GM21381 (cell line): ENCODE results near the gene NPBWR2.

ENCODE experiments used
- ATAC-seq: cut with Tn5 transposase; IDR thresholded peaks from one replicate; pipeline ENCODE4 v1.9.1; 2021; ENCODE audit warnings: mild to moderate bottlenecking, moderate library complexity; ENCODE audit not compliant: unreplicated experiment

Gene NPBWR2, protein sequence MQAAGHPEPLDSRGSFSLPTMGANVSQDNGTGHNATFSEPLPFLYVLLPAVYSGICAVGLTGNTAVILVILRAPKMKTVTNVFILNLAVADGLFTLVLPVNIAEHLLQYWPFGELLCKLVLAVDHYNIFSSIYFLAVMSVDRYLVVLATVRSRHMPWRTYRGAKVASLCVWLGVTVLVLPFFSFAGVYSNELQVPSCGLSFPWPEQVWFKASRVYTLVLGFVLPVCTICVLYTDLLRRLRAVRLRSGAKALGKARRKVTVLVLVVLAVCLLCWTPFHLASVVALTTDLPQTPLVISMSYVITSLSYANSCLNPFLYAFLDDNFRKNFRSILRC

DNA sequence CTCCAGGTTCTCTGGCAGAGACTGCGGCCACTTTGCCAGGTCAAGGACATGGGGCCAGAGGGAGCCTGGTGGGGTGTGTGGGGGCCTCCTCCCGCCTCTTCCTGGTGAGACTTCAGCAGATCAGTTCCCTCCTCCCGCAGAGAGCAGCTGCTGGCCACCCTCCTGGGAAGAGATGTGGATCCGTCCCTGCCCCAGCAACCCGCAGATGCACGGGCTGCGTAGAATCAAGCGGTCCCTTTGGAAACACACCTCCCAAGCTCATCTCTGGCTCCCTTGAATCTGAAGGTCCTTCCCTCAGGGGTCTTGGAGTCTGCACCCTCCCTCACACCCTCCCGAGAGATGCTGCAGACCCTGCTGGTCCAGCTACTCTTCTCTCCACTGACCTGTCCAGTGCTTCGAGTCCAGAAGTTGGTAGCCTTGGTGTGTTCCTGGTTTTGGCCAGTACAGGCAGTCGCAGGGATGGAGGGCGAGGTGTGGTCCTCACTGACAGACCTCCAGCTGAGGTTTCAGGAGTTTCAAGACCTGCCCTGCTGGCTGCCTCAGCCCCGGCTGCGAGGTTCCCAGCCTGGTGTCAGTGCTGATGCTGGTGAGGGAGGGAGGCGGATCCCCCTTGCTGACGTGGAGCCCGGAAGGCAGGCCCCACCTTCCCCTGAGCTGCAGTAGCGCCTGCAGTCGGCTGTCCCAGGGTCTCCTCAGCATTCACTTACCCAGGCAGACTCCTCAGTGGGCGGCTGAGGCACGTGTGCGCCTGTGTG lies at the start of gene NPBWR2:
Gene NPBWR2, minus strand, starts transcription at position 585 of the 755 bp plus-strand sequence. CDS start 734 bp downstream, outside the sequence.
- no peak for ATAC-seq

DNA sequence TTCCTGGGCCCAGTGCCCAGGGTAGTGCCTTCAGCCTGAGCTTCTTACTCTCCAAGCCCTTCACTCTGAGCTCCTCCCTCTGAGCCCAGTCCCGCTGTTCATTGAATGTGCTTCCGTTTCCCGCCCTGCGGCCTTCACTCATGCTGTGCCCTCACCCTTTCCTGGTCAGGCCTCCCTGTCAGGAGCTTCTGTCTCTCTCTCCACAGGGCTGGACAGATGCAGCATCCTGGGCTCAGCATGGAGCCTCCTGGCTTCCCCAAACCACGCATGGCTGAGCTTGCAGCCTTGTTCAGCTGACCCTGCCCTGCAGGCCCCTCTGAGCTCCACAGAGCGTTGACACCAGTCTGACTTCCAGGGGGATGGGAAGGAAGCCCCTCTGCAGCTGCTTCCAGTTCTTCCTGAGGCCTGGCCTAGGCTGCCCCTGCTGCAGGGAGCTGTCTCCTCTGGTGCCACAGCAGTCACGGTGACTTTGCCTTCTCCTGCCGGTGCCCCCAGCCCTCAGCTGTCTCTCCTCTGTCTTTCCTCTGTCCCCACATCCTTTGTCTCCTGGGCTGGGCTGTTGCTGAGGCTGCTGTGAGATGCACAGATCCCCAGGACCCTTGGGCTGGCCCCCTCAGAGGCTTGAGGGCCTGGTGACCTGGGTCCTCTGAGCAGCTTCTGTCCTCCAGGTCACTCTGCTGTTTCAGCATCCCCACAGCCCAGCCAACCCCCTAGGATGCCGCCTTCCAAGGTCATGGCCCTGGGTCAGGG lies 48.9 kb upstream of the NPBWR2 start:
- no peak for ATAC-seq

DNA sequence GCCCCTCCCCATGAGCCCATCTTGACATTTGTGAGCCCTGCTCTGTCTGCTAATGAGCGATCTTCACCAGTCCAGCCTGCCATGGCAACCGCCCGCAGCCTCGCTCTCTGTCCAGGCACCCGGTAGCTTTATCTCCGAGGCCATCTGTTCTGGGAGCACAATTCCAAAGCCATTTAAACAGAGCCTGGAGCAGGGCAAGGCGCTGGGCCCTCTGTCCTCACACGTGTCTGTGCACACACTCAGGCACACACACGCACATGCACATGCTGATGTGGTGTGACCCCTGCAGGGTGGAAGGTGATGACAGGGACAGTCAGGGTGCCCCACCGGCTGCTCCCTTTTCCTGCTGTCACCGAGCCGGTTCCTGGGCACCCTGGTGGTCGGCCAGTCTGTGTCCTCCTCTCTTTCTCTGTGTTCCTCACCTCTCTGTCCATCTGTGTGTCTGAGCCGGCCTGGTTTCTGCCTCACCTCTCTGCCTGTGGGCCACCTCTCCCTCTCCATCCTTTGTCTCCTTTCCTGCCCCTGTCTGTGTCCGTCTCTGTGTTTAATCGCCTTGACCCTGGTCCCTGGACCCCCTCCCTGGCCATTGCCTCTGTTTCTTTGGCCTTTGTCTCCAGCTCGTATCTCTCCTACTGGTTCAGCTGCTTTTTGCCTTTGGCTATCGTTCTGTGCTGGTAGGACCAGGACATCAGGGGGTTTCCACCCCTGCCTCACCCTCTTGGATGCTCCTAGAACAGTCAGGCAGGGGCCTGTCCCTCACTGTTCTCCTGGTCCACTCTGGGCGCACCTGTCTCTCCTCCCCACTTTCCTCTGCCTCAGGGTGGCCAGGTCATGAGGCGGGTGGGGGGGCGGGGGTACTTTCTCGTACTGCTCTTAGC lies 48.1 kb upstream of the NPBWR2 start:
- ATAC-seq: no peak

DNA sequence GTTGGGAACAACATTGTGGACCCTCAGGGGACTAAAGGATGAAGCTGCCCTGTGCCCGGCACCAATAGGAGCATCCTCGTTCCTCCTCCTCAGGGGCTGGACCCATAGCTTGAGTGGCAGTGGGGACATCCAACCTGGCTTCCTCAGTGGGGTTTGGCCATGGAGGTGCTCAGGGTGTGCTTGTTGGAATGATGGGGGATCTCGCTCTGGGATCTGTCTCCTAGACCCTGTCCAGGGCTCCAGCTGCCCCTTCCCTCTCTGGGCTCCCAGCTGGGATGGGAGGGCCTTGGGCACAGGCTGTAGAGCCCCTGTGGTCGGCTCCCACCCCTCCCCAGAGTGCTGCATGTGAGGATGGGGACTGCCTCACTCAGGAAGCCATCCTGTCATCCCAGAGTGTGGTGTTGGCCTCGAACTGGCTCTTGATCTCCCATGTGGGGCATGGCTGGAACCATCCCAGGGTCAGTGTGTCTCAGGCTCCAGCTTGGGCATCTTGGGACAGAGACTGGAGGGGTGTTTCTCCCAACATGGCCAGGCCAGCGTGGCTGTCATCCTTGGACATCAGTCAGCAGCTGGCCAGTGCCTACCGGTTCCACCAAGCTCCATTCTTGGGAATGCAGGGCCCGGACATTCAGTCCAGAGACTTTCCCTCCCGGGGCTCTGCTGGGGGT lies 47.4 kb upstream of the NPBWR2 start:
- ATAC-seq: no peak

DNA sequence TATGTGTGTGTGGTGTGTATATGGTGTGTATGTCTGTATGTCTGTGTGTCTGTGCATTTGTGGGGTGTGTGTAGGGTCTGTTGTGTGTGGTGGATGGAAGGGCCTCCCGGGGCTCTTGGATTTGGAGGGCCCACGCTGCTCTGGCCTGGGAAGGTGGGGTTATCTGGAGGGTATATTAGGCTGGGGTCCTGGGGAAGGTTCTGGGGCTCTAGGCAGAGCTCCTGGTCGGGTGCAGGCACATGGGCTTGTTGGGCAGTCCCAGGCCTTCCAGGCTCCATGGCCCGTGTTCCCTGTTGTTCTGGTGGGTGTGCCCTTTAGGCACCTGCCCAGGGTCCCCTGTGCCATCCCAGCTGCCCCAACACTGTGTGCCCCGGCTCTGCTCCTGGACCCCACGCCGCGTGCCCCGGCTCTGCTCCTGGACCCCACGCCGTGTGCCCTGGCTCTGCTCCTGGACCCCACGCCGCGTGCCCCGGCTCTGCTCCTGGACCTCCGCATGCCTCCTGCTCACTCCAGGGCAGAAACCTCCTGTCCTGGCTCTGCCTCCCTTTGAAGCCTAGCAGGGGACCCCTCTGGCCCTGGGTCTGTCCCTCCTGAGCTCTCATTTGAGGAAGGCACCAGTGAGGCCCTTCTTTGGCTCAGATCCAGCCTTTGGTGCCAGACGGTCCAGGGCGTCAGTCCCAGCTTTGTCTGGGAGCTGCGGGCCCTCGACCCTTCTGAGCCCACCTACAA lies 46.7 kb upstream of the NPBWR2 start:
- ATAC-seq: no peak

DNA sequence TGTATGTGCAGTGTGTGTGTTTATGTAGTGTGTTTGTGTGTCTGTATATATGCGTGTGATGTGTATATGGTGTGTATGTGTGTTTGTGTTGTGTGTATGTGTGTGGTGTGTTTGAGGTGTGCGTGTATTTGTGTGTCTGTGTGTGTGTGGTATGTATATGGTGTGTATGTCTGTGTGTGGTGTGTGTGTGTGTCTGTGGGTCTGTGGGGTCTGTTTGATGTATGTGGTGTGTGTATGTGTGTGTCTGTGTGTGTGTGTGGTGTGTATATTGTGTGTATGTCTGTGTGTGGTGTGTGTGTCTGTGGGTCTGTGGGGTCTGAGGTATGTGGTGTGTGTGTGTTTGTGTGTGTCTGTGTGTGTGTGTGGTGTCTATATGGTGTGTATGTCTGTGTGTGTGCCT lies 46.0 kb upstream of the NPBWR2 start:
- ATAC-seq: no peak

DNA sequence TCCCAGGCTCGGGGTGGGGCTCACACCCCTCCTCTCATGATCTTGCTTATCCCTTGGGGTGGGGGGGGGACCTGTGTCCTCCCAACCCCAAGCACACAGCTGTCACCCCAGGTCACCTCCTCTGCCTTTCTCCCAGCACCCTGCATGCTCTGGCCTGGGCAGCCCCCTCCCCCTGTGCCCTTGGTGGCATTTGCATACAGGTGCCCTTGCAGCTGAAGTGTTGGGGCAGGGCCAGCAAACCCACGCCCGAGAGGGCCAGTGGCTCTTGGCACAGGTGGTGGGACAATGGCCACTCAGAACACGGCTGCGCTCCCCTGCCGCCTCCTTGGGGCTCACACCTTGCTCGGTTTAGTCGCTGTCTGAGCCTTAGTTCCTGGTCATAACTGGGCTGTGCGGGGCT lies 45.5 kb upstream of the NPBWR2 start:
- ATAC-seq: no peak

DNA sequence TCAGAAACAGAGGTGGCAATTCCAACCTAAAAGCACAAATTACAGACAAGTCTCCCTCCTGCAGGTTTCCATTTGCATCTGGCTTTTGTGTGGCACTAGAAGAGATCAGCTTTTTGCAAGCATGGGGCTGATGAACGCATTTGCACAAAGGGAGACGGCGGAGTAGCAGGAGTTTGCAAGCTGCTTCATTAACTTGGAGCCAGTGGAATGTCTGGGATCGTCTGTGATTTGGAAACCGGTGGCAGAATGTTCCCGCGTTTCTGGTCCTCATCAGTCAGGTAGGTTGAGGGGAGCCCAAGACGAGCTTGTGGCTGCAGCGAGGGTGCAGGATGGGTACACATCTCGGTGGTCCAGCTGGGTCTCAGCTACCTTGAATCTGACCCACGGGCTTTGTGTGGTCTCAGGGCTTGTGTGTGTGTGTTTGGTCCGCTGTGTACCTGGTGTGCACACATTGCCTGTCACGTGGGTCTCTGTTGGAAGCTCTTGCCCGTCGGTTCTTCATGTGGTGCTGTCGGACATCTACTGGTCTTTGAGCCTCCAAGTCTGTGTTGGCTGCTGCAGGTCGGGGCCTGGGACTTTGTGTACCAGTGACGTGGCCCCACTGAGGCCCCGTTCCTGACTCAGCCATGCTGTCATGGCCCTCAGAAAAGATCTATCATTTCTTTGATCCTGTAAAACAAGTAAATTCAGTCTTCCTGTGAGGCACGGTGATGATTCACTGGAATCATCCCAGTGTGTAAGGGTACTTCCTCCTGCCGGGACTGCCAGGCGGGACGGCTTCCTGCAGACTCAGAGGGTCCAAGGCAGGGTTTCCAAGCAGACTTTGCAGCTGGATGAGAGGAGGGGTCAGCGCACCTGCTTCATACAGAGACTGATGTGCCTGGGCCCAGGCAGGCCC lies 44.5 kb upstream of the NPBWR2 start:
- no peak for ATAC-seq

GRCh38 chr20:64150756-64151632 lies 43.6 kb upstream of the NPBWR2 start:
- no peak for ATAC-seq

DNA sequence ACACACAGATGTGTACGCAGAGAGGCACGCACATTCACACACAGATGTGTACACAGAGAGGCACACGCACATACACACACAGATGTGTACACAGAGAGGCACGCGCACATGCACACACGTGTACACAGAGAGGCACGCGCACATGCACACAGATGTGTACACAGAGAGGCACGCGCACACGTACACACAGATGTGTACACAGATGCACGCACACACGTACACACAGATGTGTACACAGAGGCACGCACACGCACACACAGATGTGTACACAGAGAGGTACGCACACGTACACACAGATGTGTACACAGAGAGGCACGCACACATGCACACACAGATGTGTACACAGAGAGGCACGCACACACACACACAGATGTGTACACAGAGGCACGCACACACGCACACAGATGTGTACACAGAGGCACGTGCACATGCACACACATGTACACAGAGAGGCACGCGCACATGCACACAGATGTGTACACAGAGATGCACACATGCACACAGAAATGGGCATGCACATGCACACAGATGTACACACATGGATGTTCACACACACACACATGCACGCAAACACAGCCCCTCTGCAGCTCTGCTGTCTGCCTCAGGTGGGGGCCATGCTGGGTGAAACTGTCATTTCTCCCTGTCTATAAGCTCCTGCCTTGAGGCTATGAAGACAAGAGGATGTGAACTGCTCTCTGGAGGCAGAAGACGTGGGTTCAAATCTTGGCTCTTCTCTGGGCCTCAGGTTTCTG lies 42.6 kb upstream of the NPBWR2 start:
- ATAC-seq: no peak

DNA sequence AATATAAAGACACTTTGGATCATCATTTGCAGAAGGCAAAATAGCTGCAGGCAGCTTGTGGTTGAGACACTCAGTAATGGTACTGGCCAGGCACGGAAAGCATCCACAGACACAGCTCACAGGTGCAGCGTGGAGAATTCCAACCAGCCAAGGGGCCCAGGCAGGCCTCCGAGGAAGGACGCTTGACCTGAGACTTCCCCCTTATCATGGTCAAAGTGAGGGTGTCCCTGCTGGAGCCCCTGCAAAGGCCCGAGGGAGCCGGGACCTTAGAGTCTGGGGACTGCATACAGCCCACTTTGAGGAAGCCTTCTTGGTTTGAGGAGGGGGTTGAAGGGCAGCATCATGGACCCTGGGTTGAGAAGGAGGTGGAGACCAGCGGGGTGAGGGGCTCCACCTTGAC lies 41.8 kb upstream of the NPBWR2 start:
- ATAC-seq: no peak

GRCh38 chr20:64148581-64148980 lies 41.2 kb upstream of the NPBWR2 start:
- ATAC-seq: no peak

GRCh38 chr20:64146936-64147477 lies 39.6 kb upstream of the NPBWR2 start:
- no peak for ATAC-seq

DNA sequence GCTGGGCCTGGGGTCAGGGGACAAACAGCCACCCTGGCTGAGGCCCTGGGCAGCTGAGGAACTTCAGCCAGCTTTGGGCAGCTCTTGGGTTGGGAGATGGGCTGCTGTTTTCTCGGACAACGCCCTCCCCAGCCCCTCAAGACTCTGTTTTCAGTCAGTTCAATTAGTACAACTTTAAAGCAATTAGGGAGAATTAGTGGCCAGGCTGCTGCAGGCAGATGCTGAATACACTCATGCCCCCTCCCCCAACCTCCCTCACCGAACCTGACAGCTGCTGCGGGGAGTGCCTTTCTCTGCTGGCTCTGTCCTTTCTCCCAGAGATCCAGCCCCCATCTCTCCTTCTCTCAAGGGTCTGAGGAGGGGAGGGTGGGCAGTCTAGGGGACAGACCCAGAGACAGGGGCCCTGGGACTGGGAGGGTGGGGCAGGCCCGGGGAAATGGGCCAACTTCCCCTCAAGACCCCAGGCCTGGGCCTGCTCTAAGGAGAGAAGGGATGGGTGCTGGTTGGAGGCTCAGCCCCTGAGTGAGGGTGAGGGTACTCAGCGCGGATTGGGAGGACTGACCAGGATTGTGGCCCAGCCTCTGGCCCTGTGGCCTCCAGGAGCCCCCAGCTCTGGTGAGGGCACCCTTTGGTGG lies 39.1 kb upstream of the NPBWR2 start:
- no peak for ATAC-seq

- ATAC-seq: no peak
These were observed 38.3 kb upstream of the NPBWR2 start for GRCh38 chr20:64145458-64146300.
